SKM-1 treated with dmso at 0.1 percent for 144 hours (cell line): Measurements from ENCODE around the gene TPX2.
A peak's percentile ranks its signal among the peaks of the same experiment; 100 is the strongest.
"Not testable (repeated sequence)": the region's sequence is repeated elsewhere in the genome, so short reads cannot be mapped to it uniquely, and the experiment has no call there.

Source experiments
- DNase-seq: peaks from one replicate; lab custom pipeline; 2025; ENCODE audit not compliant: unreplicated experiment; lab: John Stamatoyannopoulos, UW

The TPX2 gene

GRCh38 chr20:31718952-31719643 is 20.0 kb upstream of the TPX2 start:
- no peak for DNase-seq

- DNase-seq: no peak
Observed at GRCh38 chr20:31719644-31720485, 19.2 kb upstream of the TPX2 start.

GRCh38 chr20:31720486-31721407 is 18.3 kb upstream of the TPX2 start:
- DNase-seq: no peak

GRCh38 chr20:31721408-31722256 is 17.5 kb upstream of the TPX2 start:
- no peak for DNase-seq

DNA sequence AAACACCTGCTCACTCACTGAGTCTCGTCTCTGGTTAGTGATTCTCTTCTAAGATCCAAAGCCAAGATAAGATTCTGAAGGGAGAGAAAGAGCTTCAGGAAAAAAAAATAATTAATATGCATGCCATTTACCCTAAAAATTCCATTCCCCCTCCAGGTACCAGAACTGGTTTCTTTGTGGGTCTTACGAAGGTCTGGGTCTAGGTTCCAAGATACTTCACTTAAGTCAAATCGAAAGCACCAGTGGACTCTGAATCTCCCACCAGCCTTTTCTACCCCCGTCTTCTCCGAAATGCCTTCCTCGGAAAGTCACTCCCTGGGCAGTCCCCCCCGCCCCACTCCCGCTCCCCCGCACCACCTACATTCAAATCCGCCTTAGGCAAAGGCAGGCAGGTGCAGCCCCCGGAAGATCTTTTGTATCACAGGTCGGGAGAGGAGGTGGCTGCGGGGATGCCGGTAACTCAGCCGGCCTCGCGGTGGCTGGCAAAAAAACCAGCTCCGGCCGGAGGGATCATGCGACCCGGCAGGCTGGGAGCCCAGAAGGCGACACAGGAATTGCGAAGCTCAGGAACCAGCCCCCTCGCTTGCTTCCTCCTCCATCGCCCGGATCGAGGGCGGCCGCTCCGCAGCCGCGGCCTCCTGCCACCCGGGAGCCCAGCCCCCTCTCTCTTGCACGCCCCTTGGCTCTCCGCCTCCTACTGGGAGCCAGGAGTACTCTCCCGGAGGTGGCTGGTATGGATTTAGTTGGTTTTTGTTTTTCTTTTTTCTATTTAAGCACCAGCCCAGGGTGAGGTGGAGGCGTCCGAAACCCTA is 16.6 kb upstream of the TPX2 start, which contains the start of gene BCL2L1:
BCL2L1 (minus strand) TSS at position 612 of the 812 bp plus-strand sequence. CDS start 650 bp downstream, outside the sequence.
- DNase-seq: peak; percentile 80

- no peak for DNase-seq
Observed at GRCh38 chr20:31723069-31723318, 16.1 kb upstream of the TPX2 start.

DNA sequence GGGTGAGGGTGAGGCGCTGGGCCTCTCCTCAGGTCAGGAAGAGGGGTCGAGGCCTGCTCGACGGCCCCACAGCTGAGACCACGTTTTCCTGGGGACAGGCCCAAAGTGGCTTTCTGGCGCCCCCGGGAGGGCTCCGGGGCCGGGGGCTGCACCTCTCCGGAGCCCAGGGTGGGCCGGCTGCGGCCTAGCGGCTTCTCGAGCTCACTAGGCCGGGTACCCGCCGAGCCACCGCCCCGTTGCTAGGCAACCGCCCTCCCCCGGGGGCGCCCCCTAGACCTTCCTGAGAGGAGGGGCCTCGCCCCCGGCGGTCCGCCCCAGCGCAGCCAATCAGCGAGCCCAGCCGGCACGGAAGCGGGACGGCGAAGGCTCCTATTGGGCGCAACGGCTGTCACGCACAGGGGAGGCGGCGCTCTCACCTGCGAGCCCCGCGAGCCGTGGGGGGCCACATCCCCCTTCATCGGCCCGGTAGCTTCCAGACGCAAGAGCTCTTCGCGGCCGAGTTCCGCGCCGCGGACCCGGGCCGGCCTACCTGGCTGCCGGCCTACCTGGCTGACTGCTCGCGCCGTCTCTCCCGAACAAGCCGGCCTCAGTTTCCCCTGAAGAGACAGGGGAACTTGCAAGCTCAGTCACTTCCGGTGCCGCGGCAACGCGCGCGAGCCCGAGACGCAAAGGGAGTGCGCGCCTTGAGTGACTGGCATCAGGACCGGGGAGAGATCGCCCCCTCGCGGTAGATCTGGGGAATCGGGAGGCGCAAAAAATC is 15.6 kb upstream of the TPX2 start:
- DNase-seq: peak; percentile 90

DNA sequence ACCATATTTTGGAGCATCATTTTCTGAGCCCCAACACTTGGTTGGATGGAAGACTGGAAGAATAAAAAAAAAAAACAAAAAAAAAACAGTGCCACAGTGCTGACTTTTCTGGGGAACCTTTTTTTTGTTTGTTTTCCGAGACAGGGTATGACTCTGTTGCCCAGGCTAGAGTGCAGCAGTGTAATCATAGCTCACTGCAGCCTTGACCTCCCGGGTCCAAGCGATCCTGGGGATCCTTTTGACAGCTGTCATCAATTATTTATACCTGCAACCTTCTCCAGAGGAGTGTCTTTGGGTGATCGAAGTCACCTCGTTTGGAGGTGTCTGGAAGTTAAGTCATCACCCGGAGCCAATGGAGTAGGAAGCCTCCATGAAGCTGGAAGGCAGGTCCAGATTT is 7.8 kb upstream of the TPX2 start:
- DNase-seq: no peak

DNA sequence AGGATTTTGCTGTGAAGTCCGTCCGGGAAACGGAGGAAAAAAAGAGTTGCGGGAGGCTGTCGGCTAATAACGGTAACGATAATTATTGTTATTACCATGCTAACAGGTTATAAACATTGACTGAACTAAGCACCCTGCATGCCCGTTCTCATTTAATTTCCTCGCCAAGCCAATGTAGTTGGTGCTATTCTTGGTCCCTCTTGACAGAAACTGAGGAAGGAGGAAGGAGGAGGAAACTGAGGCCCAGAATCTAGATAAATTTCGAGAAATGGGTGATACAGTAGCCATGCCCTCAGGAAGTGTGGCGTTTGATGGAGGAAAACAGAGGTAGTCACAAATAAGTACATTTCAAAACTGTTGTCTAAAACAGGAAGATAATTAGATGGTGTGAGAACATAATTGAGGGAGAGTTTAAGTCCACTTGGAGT is 474 bp downstream of the TPX2 start:
- no peak for DNase-seq

DNA sequence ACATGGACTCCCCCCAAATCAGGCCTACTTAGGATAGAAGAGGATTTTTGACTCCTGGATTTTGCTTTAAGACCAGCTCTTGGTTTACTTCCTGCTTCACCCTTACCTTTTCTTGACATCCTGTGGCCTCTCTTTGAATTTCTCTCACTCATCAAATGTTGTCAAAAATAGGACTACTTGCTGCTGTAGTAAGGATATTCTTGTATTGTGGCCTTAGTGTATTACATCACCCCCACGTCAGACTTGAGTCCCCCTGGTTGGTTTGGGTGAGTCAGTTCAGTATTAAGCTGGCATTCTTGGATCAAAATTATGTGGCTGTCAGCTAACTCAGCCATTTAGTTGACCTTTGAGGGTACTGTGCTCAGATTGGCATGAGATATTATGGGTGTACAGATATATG is 1.1 kb downstream of the TPX2 start:
- no peak for DNase-seq

DNA sequence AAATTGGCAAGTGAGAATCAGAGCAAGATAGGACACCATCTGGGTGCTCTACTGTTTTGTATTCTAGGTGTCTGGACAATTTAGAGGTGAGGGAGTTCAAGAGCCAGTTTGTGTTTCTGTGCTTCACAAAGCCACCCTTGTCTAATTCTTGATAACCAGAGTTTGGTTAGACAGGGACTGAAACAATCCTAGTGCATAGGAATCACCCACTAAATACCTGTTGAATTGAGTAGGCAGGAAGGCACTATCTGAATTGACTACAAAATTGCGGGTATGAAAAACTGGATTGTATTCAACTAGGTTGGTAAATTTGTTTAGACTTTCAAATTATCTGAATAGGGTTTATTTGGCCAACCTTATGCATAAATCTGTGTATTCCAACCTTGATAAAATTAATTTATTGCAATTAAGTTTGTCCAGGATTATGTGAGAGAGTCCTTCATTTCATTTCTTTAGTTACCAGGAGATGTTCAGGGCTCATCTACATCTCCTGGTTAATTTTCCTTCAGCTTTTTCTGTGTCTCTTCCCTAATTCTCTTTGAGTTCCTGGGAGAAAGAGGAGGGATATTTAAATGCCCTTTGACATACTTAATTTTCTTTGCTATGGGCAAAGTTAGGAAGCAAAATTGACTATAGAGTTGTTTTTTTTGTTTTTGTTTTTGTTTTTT is 1.7 kb downstream of the TPX2 start:
- no peak for DNase-seq

- DNase-seq: no peak
Observed at GRCh38 chr20:31746068-31746878, 7.2 kb downstream of the TPX2 start.

DNA sequence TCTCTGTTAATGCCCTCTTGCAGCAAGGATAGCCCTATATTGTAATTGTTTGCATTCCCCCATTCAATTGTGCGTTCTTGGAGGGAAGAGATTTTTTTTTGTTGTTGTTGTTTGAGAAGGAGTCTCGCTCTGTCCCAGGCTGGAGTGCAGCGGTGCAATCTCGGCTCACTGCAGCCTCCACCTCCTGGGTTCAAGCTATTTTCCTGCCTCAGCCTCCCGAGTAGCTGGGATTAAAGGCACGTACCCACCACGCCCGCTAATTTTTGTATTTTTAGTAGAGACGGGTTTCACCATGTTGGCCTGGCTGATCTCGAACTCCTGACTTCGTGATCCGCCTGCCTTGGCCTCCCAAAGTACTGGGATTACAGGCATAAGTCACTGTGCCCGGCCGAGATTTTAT is 7.9 kb downstream of the TPX2 start:
- DNase-seq: not testable (repeated sequence)

GRCh38 chr20:31747640-31748039 is 8.6 kb downstream of the TPX2 start:
- DNase-seq: no peak

DNA sequence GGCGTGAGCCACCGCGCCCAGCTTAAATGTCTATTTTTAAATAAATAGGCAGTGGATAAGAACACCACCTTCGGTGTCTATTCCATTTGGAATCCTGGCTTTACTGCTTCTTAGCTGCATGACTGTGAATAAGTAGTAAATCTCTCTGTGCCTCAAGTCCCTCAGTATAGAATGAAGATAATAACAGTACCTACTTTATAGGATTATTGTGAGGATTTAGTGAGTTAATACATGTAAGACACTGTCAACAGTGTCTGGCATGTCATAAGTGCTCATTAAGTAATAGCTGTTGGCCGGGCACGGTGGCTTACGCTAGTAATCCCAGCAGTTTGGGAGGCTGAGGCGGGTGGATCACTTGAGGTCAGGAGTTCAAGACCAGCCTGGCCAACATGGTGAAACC is 10.1 kb downstream of the TPX2 start:
- no peak for DNase-seq

- DNase-seq: no peak
Observed at GRCh38 chr20:31751126-31751525, 12.0 kb downstream of the TPX2 start.

GRCh38 chr20:31757254-31757653 is 18.2 kb downstream of the TPX2 start:
- no peak for DNase-seq

GRCh38 chr20:31758521-31758920 is 19.4 kb downstream of the TPX2 start:
- no peak for DNase-seq
